Measurements from ENCODE around the gene TAS2R10. TPM values are rescaled to one million over a fixed set of nuclear protein-coding genes. Genes with fewer than 3 reads are reported as not detected.

The TAS2R10 gene
- total and polyA plus RNA-seq, 4 donors: 0.18 to 2.1 (median 0.80) TPM; not detected in 1

DNA sequence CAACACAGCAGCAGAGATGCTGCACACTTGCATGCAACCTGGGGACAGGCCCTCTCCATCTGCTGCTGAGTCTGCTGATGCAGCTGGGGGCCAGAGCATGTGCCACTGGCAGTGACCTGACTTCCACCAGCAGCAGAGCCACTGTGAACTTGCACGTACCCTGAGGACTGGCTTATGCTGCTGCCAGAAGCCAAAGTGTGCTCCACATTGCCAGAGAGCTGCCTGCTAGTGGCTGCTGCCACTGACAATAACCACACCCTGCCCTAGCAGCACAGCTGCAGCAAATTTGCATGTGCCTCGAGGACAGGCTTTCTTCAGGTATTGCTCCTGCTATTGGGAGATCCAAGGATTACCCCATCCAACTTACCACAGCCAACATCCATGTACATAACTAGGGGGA, 27.6 kb upstream of the TAS2R10 start:
- Histone ChIP-seq H3K9me3 (ENCODE audit: control insufficient read depth in 4 of 4, insufficient read depth in 3 of 4, low read length in 3 of 4) (peaks cover 0 to 13% (median 7%) of the 10 kb centered on the region in 4 donors), H3K4me3 (no peak overlapping the region), H3K4me1 (ENCODE audit: control insufficient read depth in 5 of 5, insufficient read depth in 5 of 5, low read length in 5 of 5) (peaks cover 0 to 2% (median 0%) of the 10 kb centered on the region in 5 donors), H3K9ac (ENCODE audit: insufficient read depth in 1 of 2, low read length in 2 of 2) (no peak overlapping the region), H3K27me3 (ENCODE audit: control insufficient read depth in 3 of 3, insufficient read depth in 3 of 3, low read length in 2 of 3) (no peaks in the 10 kb centered on the region), H3K27ac (ENCODE audit: low read depth in 1 of 2, low read length in 1 of 2) (no peak overlapping the region), H3K36me3 (ENCODE audit: control insufficient read depth in 4 of 4, insufficient read depth in 4 of 4, low read length in 4 of 4) (peaks cover 0 to 6% (median 1%) of the 10 kb centered on the region in 4 donors)
- WGBS, 2 donors: 88 to 91% methylated on average over 2 of the region's 2 CpGs
- DNase-seq (no peak), ATAC-seq (ENCODE audit: insufficient read depth, low FRiP score) (no peak)
- TF ChIP-seq CTCF (IDR thresholded peaks at IDR 0.05; ENCODE audit: control extremely low read depth, extremely low read depth): no peak

GRCh38 chr12:10851243-10851858, 25.2 kb upstream of the TAS2R10 start:
- H3K27me3 ChIP-seq (ENCODE audit: control insufficient read depth in 3 of 3, insufficient read depth in 3 of 3, low read length in 2 of 3): no peaks in the 10 kb centered on the region
- no peak for TF ChIP-seq CTCF (IDR thresholded peaks at IDR 0.05; ENCODE audit: control extremely low read depth, extremely low read depth)
- DNase-seq (no peak), ATAC-seq (ENCODE audit: insufficient read depth, low FRiP score) (no peak)
- H3K27ac ChIP-seq (ENCODE audit: low read depth in 1 of 2, low read length in 1 of 2): no peak overlapping the region
- peaks cover 0 to 9% (median 3%) of the 10 kb centered on the region in 4 donors for H3K36me3 ChIP-seq (ENCODE audit: control insufficient read depth in 4 of 4, insufficient read depth in 4 of 4, low read length in 4 of 4)
- 86 to 92% methylated on average over 4 of the region's 4 CpGs for WGBS, 2 donors
- no peak overlapping the region for H3K9ac ChIP-seq (ENCODE audit: insufficient read depth in 1 of 2, low read length in 2 of 2)
- H3K4me3 ChIP-seq: no peak overlapping the region
- H3K4me1 ChIP-seq (ENCODE audit: control insufficient read depth in 5 of 5, insufficient read depth in 5 of 5, low read length in 5 of 5): peaks cover 0 to 2% (median 0%) of the 10 kb centered on the region in 5 donors
- H3K9me3 ChIP-seq (ENCODE audit: control insufficient read depth in 4 of 4, insufficient read depth in 3 of 4, low read length in 3 of 4): peaks cover 0 to 6% (median under 1%) of the 10 kb centered on the region in 4 donors

DNA sequence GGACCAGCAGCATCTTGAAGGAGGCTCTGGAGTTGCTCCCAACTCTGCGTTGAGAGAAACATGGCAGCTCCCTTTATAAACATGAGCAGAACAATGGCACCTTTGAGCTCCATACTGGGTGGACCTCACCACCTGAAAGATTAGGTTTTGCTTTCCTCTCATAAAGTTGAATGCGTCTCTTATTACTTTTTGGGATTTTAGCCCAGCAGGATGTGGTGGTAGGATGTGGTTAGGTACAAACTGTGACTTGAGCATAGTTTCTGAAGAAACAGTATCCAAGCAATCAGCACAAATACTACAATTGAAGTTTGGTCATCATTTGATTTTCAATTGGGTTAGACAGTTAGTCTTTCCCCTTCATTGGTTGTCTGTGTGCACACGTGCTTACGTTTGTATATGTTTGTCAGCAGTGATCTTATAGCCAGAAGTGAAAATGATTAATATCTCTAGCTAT, 23.3 kb upstream of the TAS2R10 start, which contains the start of gene PRR4:
Gene PRR4 (minus strand): TSS at position 51 of the 454 bp plus-strand sequence. CDS start 38 bp downstream, at position 13.
- DNase-seq (no peak), ATAC-seq (ENCODE audit: insufficient read depth, low FRiP score) (no peak)
- Histone ChIP-seq H3K9ac (ENCODE audit: insufficient read depth in 1 of 2, low read length in 2 of 2) (no peak within 1 kb of the TSS), H3K27ac (ENCODE audit: low read depth in 1 of 2, low read length in 1 of 2) (no peak within 1 kb of the TSS), H3K36me3 (ENCODE audit: control insufficient read depth in 4 of 4, insufficient read depth in 4 of 4, low read length in 4 of 4) (peaks cover 0 to 9% (median 0%) of the 10 kb centered on the region in 4 donors), H3K4me3 (no peak within 1 kb of the TSS), H3K4me1 (ENCODE audit: control insufficient read depth in 5 of 5, insufficient read depth in 5 of 5, low read length in 5 of 5) (peaks cover 0 to 2% (median 0%) of the 10 kb centered on the region in 5 donors), H3K27me3 (ENCODE audit: control insufficient read depth in 3 of 3, insufficient read depth in 3 of 3, low read length in 2 of 3) (no peaks in the 10 kb centered on the region), H3K9me3 (ENCODE audit: control insufficient read depth in 4 of 4, insufficient read depth in 3 of 4, low read length in 3 of 4) (no peaks in the 10 kb centered on the region)
- no peak for TF ChIP-seq CTCF (IDR thresholded peaks at IDR 0.05; ENCODE audit: control extremely low read depth, extremely low read depth)
- 78 to 88% methylated on average over 4 of the region's 4 CpGs for WGBS, 2 donors
